ES-I3 (cell line): ENCODE measurements around the gene CDH23.

Experiments used
- H3K36me3 ChIP-seq: 2 replicates; pipeline ENCODE4 v1.6.1; 2013; ENCODE audit warnings: mild to moderate bottlenecking, low read length, control low read depth, moderate library complexity; ENCODE audit not compliant: insufficient read depth
- H3K4me1 ChIP-seq: 2 replicates; pipeline ENCODE4 v1.6.1; 2013; ENCODE audit warnings: mild to moderate bottlenecking, control low read depth, low read length; ENCODE audit not compliant: insufficient read depth
- H3K9ac ChIP-seq: 2 replicates; pipeline ENCODE4 v1.6.1; 2013; ENCODE audit warnings: low read depth, mild to moderate bottlenecking, low read length, moderate library complexity
- H3K9me3 ChIP-seq: 2 replicates; pipeline ENCODE4 v1.6.1; 2013; ENCODE audit warnings: mild to moderate bottlenecking, low read length, moderate library complexity; ENCODE audit not compliant: control insufficient read depth, insufficient read depth

CDH23 gene

GRCh38 chr10:71611709-71612422, 215.1 kb downstream of the CDH23 start:
- H3K9ac ChIP-seq: no peak overlapping the region

DNA sequence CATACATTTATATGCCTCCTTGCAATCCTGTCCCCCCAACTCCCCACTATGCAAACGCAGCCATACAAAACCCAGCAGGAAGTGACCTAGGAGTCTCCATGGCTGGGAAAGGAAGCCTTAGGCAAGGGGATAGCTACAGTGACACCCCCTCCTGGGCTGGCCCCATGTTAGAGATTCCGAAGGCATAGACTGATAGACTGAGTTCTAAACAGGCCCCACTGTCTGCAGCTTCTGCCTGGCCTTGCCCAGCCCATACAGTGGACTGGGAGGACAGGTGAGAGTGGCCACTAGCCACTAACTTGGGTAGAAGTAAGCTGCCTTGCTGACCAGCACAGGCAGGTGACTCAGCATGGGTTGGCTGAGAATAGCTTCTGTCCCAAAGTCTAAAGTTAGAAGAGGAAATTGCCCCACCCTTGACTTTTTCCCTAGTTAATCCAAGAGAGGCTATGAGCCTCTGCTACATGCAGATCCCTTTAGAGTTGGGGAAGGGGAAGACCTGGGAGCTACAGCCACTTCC, 216.6 kb downstream of the CDH23 start:
- Histone ChIP-seq H3K4me1 (peaks cover 16% of the 10 kb centered on the region), H3K9me3 (peaks cover 5% of the 10 kb centered on the region; the same call in 1 of the 2 replicates), H3K9ac (no peak overlapping the region), H3K36me3 (no peaks in the 10 kb centered on the region)

More at GRCh38 chr10:71611709-71612422, 215.1 kb downstream of the CDH23 start:
- no peaks in the 10 kb centered on the region for H3K9me3 ChIP-seq
- H3K36me3 ChIP-seq: no peaks in the 10 kb centered on the region
- H3K4me1 ChIP-seq: peaks cover 16% of the 10 kb centered on the region

DNA sequence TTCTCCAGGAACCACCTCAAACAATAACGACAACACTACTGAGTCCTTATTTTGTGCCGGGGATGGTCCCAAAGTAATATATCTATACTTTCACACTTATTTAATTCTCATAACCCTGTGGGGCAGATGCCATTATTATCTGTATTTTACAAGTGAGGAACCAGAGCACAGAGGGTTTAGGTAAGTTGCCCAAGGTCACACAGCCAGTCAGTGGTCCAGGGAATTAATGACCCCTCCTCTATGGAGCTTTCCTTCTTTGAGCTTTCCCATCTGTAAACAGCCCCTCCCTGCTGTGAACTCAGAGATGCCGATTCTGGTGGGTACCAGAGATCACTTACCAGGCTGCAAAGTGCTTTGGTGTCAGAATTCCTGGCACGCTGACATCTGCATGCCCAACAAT, 217.2 kb downstream of the CDH23 start:
- Histone ChIP-seq H3K9ac (no peak overlapping the region), H3K4me1 (peaks cover 16% of the 10 kb centered on the region), H3K36me3 (no peaks in the 10 kb centered on the region), H3K9me3 (peaks cover 5% of the 10 kb centered on the region; the same call in 1 of the 2 replicates)

DNA sequence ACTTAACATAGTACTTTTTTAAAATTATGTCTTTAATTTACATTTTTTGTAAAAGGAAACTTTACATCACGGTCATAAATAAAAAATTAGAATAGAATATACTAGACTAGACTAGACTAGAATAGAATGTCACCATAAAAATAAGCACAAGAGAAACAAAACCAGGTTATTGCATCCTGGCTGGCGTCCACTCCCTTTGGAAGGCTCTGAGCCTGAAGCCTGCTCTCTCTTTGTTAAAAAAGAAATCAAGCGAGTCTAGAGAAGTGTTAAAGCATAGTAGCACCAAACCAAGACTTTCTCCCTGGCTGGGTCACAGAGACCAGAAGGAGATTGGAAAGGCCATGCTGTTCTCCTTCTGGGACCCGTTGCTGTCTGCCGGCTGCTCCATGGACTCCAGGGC, 218.2 kb downstream of the CDH23 start:
- Histone ChIP-seq H3K36me3 (no peaks in the 10 kb centered on the region), H3K4me1 (peaks cover 12% of the 10 kb centered on the region), H3K9ac (no peak overlapping the region), H3K9me3 (peaks cover 5% of the 10 kb centered on the region; the same call in 1 of the 2 replicates)

DNA sequence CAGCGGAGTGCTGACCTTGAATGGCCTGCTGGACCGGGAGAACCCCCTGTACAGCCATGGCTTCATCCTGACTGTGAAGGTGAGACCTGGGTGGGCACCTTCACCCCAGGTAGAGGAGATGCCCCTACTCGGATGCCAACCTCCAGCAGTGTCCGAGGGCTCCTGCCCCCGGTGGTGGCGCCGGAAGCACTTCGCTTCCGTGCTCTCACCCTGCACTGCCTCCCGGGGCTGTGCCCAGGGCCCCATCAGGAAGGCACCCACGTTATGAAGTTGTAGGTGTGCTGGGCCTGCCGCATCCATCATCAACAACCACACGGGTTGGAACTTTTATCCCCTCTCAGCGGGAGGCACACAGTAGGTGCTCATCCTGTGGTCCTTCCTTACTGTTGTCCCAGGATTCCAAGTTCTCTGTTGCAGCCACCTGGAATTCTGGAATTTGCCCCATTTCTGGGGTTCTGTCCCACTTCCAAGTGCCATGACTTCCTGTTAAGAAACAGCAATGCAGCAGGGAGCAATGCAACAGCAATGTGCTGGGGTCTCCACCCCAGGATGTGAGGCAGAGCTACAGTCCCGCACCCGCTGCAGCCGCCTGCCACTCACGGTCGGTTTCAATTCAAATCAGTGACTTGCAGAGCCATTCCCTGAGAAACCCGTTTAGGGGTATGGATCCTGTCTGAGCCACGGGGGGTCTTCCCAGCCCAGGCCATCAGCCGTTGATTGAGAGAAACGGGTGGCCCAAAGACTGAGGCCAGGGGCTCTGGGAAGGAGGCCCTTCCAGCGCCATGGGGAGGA, 219.0 kb downstream of the CDH23 start:
- Histone ChIP-seq H3K9me3 (peaks cover 5% of the 10 kb centered on the region; the same call in 1 of the 2 replicates), H3K36me3 (no peaks in the 10 kb centered on the region), H3K4me1 (peaks cover 10% of the 10 kb centered on the region), H3K9ac (no peak overlapping the region)

- Histone ChIP-seq H3K4me1 (peaks cover 21% of the 10 kb centered on the region), H3K36me3 (no peaks in the 10 kb centered on the region), H3K9ac (no peak overlapping the region), H3K9me3 (peaks cover 5% of the 10 kb centered on the region; the same call in 1 of the 2 replicates)
Measured at GRCh38 chr10:71616817-71617654, 220.3 kb downstream of the CDH23 start.

DNA sequence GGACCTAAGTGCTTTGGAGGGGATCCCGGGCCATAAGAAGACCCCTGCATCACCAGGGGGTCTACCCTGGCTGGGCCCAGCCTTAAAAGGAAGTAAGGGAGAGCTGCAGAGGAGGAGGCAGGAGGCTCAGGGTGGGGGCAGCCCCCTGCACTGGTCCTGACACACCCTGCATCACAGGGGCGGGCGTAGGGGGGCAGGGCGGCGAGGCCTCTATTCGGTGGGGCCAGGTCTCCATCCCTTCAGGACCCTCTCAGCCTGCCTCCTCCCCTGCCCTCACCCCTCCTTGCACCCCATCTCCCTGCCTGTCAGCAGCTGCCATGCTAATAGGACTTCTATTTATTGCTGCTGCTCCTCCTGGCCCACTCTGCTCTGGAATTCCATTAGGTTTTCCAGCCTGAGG, 221.5 kb downstream of the CDH23 start:
- Histone ChIP-seq H3K4me1 (peaks cover 30% of the 10 kb centered on the region), H3K9ac (no peak overlapping the region), H3K9me3 (peaks cover 5% of the 10 kb centered on the region; the same call in 1 of the 2 replicates), H3K36me3 (no peaks in the 10 kb centered on the region)

GRCh38 chr10:71618598-71618997, 221.9 kb downstream of the CDH23 start:
- Histone ChIP-seq H3K36me3 (no peaks in the 10 kb centered on the region), H3K4me1 (peaks cover 30% of the 10 kb centered on the region), H3K9ac (no peak overlapping the region), H3K9me3 (peaks cover 5% of the 10 kb centered on the region; the same call in 1 of the 2 replicates)

GRCh38 chr10:71620642-71621041, 223.9 kb downstream of the CDH23 start:
- Histone ChIP-seq H3K4me1 (peaks cover 33% of the 10 kb centered on the region), H3K9ac (no peak overlapping the region), H3K36me3 (no peaks in the 10 kb centered on the region), H3K9me3 (peaks cover 5% of the 10 kb centered on the region; the same call in 1 of the 2 replicates)

DNA sequence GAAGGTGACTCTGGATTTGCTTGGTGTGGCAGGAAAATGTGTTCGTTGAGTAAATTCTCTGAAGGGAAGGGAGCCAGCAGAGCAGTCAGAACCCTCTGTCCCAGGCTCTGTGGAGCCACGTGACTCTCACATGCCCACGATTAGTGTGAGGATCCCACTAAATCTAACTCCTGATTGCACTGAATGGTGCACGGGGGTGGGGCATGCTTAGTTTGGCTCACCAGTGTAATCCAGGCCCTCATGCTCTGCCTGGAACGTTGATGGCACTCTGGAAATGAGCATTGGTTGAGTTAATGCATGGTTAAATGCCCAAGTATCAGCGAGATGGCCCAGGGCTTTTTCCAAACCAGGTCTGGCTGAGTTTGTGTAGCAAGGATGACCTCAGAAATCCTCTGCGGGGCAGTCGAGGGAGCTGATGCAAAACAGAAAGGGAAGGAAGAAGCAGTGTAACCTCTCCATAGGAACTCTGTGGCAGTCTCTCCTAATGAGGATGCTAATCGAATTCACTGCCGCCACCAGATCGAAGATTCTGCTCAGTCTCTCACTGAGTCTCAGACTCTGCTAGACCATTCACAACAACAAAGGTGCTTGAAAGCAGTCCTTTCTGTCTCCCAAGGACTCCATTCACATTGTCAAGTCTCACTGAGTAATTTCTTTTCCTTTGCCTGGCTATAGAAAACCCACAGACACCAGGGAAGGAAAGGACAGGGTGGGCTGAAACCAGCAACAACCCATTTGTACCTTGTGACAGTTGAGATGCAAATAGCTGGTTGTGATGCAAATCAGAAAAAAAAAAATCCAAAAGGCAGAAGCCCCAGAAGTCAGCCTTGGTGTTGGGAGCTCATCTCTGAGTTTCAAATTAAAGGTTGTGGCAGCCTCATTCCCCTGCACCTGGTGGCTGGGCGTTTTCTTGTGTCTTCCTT, 224.8 kb downstream of the CDH23 start:
- H3K4me1 ChIP-seq: peaks cover 33% of the 10 kb centered on the region
- H3K9me3 ChIP-seq: peaks cover 5% of the 10 kb centered on the region; the same call in 1 of the 2 replicates
- H3K36me3 ChIP-seq: no peaks in the 10 kb centered on the region
- peak overlapping the region; percentile 0; the same call in 1 of the 2 replicates for H3K9ac ChIP-seq

DNA sequence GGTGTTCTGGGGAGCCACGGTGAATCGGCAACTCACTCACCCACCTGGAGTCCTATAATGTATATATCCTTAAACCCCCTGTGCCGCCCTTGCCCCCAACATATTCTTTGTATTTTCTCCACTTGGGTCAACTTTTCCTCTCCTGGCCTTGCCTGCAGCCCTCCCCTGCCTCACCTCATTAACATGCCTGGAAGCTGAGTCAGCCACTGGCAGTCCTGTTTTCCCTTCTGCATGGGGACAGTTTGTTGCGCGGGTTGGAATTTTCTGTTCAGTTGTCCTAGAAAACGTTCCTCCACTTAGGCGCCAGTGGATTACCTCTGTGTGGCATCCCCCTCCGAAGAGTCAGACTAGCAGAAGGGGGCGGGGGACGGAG, 225.4 kb downstream of the CDH23 start:
- Histone ChIP-seq H3K9ac (peak overlapping the region; percentile 5; the same call in 1 of the 2 replicates), H3K36me3 (no peaks in the 10 kb centered on the region), H3K9me3 (peaks cover 5% of the 10 kb centered on the region; the same call in 1 of the 2 replicates), H3K4me1 (peaks cover 33% of the 10 kb centered on the region)

GRCh38 chr10:71622616-71623015, 225.9 kb downstream of the CDH23 start:
- Histone ChIP-seq H3K4me1 (peaks cover 33% of the 10 kb centered on the region), H3K9me3 (0 out of 2 replicates have a peak, but pooled peaks cover under 1% of the 10 kb centered on the region), H3K36me3 (no peaks in the 10 kb centered on the region), H3K9ac (peak overlapping the region; percentile 5; the same call in 1 of the 2 replicates)
